T-helper 22 cell (primary cell): ENCODE measurements around the gene PLVAP.

Source experiments
- DNase-seq: peaks from one replicate; pipeline ENCODE4 v3.0.0-alpha.2; 2020; ENCODE audit warnings: low read depth

Gene PLVAP, protein sequence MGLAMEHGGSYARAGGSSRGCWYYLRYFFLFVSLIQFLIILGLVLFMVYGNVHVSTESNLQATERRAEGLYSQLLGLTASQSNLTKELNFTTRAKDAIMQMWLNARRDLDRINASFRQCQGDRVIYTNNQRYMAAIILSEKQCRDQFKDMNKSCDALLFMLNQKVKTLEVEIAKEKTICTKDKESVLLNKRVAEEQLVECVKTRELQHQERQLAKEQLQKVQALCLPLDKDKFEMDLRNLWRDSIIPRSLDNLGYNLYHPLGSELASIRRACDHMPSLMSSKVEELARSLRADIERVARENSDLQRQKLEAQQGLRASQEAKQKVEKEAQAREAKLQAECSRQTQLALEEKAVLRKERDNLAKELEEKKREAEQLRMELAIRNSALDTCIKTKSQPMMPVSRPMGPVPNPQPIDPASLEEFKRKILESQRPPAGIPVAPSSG

GRCh38 chr19:17376935-17377600, at the start of gene PLVAP:
TSS of gene PLVAP (minus strand) at chr19:17377342. CDS start at chr19:17377288, 54 bp downstream.
- DNase-seq, result no peak

DNA sequence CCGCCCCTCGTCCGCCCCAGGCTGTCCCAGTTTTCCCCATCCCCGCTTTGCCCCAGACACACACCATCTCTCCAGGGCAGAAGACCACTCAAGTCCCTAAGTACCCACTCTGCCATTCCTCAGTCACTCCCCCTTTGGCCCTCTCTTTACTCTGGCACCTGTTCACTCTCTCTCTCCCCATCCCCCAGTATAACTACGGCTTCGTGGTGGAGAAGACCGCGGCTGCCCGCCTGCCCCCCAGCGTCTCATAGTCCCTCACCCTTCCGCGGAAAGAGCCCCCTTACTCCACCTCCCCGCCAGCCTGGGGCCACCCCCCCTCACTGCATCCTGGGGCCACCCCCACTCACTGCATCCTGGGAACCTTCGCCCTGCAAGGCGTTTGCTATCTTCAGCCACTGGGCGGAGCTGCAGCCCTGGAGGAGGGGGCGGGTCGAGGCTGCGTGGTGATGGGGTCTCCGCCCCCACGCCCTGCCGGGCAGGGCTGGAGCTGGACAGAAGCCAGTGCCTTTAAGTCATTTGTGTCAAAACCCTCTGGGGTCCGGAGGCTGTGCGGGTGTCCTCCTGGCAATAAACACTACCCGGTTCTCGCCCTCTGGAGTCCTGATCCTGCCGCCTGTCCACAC, 47.7 kb upstream of the PLVAP start:
- no peak for DNase-seq

GRCh38 chr19:17423429-17424208, 46.5 kb upstream of the PLVAP start:
- no peak for DNase-seq

GRCh38 chr19:17421942-17422341, 44.8 kb upstream of the PLVAP start:
- no peak for DNase-seq

DNA sequence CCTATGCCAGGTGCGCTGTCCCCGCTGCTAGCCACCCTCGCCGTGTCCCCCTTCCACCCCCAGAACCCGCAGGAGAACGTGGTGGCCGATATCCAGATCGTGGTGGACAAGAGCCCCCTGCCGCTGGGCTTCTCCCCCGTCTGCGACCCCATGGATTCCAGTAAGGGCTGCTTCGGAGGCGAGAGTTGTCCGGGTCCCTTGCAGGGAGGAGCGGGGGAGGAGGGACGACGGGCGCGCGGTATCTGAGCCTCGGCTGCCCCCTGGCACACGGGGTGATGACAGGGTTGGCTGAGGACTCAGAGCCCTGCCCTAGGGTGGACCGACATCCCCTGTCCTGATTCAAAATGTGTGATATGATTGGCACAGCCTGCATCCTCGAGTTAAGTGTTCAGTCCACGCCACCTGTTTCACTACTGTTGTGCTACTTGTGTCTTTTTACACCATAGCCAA, 43.4 kb upstream of the PLVAP start:
- no peak for DNase-seq

- peak; percentile 93 for DNase-seq
These were observed 42.7 kb upstream of the PLVAP start, which contains the start of gene MVB12A for GRCh38 chr19:17419621-17420474. TSS of gene MVB12A (plus strand) at chr19:17420047. CDS start at chr19:17420136, 89 bp downstream.

- no peak for DNase-seq
These were observed 42.0 kb upstream of the PLVAP start for GRCh38 chr19:17419154-17419620.

DNA sequence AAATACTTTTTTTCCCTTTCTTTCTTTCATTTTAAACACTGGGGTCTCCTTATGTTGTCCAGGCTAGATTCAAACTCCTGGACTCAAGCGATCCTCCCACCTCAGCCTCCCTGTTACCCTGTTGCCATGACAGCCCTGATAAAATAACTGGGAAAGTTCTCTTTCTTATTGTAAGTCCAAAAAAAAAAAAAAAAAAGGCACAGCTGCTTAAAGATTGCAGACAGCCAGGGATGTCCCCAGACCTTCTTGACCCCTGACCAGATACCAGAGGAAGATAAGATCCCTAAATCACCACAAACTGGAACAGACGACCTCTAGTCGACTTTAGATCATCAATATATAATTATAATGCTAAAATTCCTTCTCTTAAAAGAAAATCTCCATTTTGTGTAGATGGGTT, 41.6 kb upstream of the PLVAP start:
- DNase-seq, result no peak

GRCh38 chr19:17415121-17415520, 38.0 kb upstream of the PLVAP start:
- DNase-seq, result no peak

DNA sequence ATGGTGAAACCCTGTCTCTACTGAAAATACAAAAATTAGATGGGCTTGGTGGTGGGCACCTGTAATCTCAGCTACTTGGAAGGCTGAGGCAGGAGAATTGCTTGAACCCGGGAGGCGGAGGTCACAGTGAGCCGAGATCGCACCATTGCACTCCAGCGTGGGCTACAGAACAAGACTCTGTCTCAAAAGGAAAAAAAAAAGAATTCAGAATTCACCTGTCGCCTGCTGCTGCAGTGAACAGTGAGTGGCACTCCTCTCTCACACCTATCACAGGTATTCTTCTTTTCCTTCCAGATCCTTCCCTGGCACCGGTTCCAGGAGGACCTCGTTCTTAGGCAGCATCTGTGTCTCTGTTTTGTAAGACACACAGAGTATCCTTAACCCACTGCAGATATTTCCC, 37.0 kb upstream of the PLVAP start:
- DNase-seq, result no peak

- no peak for DNase-seq
These were observed 34.7 kb upstream of the PLVAP start for GRCh38 chr19:17411801-17412200.

GRCh38 chr19:17409990-17410389, 32.8 kb upstream of the PLVAP start:
- DNase-seq, result no peak

DNA sequence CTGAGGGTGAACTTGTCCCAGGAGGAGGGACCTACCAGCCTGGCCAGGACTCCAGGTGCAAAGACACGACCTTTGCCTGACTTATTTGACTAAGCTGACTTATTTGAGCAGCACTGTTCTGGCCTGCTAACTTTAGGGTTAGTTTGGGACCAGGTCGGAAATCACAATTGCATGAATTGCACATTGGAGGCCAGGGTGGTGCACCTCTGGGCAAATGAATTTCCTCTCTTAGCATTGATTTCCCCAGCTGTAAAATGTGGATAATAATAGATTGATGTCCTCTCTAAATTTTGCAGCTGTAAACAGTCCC, 29.7 kb upstream of the PLVAP start:
- DNase-seq, result no peak

DNA sequence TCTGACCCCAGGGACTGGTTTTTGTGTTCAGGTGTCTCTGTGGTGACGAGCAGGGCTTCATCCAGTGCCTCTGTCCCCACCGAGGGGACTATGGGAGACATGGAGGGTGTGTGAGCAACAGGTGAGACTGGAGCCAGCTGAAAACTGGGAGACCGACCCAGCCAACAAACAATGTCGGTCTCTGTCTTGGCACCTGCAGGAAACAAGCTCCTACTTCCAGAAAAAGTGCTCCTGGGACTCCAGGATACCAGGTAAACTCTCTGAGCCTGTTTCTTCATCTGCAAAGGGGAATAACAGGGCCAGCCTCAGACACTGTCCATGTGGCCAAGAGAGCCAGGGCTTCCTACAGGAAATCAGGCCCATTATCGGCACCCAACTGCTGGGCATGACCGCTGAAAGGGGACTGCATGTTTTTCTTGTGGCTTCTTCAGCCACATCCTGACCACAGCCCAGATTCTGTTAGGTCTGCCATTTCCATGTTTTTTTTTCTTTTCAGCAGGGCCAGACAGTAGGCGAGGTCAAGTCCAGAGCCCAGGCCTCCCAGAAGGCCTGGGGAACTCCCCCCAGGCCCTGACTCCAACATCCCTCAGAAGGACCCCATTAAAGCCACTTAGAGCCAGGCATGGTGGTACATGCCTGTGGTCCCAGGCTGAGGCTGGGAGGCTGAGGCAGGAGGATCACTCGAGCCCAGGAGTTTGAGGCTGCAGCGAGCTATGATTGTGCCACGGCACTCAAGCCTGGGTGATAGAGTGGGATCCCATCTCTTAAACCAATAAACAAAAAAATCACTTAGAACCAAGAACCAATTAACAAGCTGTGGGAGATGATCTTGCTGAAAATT, 29.1 kb upstream of the PLVAP start:
- no peak for DNase-seq

GRCh38 chr19:17405250-17406045, 28.3 kb upstream of the PLVAP start, which contains the start of gene BST2:
TSS of gene BST2 (minus strand) at chr19:17405630. CDS start at chr19:17405575, 55 bp downstream.
- DNase-seq, result peak; percentile 56

DNA sequence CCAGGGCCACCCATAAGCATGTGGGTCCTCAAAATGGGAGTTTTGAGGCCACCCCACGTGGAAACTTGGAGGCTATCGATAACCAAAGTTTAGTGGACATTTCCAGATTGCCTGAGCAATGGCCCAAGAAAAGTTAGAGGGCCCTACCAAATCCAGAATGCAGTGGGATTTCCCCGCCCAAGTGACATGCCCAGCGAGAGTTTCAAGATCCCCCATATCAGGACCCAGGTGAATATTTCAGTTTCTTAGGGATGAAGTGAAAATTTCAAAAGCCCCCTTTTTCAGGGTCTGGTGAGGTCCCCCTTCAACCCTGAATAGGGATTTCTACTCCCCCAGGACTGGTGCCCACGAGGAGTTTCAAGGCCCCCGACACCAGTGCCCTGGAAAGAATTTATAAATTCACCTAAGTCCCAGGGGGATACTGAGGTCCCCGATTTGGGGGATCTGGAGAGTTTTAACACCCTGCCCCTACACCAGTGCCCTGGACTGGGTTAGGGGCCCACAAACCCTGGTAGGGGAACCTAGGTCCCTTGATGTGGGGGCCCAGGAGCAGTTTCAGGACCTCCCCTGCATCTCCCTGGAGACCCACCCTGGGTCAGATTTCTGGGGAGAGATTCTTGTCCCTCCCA, 27.6 kb upstream of the PLVAP start:
- DNase-seq, result no peak

DNA sequence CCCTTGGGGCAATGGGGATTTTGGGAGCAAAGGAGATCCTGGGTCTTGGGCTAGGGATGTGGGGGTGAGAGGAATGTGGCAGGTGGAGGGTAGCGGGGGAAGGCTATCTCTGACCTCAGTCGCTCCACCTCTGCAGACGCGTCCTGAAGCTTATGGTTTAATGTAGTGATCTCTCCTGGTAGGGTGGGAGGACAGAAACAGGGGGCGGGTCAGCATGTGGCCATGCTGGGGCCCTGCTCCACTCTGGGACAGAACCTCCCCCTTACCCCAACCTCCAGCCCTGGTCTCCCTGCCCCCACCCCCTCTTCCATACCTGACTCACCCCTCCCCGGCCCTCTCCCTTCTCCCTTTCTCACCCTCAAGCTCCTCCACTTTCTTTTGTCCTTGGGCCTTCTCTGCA, 26.9 kb upstream of the PLVAP start:
- DNase-seq, result no peak

- DNase-seq, result no peak
These were observed 26.1 kb upstream of the PLVAP start for GRCh38 chr19:17402982-17403855.
